ENCODE data around the gene POU6F2. TPM values are rescaled to one million over a fixed set of nuclear protein-coding genes. Genes with fewer than 3 reads are reported as not detected.

The POU6F2 gene
- total and polyA plus RNA-seq, 2 of the 4 experiments (the other 2 are of a cell fraction) = not detected

DNA sequence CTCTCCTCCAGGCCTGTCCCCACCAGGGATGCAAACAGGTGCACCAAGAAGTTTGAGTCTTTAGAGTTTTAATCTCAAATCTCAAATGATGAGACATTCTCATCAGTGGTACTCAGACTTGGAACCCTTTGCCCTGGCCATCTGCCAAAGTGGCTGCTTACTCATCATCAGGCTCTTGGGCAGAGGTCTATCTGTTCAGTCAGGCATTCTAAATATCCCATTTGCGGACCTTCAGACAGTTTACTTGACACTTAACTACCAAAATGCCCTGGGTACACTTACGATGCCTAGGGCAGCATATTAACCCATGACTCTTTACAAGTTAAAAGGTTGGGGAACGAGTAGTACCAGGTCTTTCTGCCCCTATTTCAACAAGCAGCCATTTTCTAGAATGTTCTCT is 527.3 kb downstream of the POU6F2 start:
- H3K56ac ChIP-seq (ENCODE audit: extremely low read depth, insufficient read depth, low read length) = no peak overlapping the region
- intact Hi-C loops (cut with micrococcal nuclease) = no loop called here

More for the DNA sequence above, 527.3 kb downstream of the POU6F2 start:
- no peaks in the 10 kb centered on the region for H3K27me3 ChIP-seq (ENCODE audit: control insufficient read depth, insufficient read depth, low read length)
- H3K9me3 ChIP-seq (ENCODE audit: control insufficient read depth, insufficient read depth, low read length) = no peaks in the 10 kb centered on the region
- H4K91ac ChIP-seq (ENCODE audit: insufficient read depth, low read depth, low read length) = no peak overlapping the region
- H3K4me3 ChIP-seq (ENCODE audit: insufficient read depth, low read depth, low read length) = no peak overlapping the region
- dilution Hi-C loops (cut with HindIII; ENCODE audit: low sequenced_read_pairs, unreplicated experiment) = no loop called here
- in situ Hi-C loops (cut with MboI; ENCODE audit: low sequenced_read_pairs) = loop anchor here (25.0 kb wide), 1 partner anchor 1093 kb away; no protein-coding TSS in a partner anchor
- no peaks in the 10 kb centered on the region for H3K4me1 ChIP-seq (ENCODE audit: control insufficient read depth, insufficient read depth, low read length)
- H2AK5ac ChIP-seq (ENCODE audit: low read depth, low read length) = no peak overlapping the region
- CTCF ChIA-PET = no interaction called here
- no peak overlapping the region for H2BK15ac ChIP-seq (ENCODE audit: low read depth, low read length)
- H2AFZ ChIP-seq (replicated peaks; ENCODE audit: low read length, poor library complexity) = no peak overlapping the region
- no peak overlapping the region for H4K5ac ChIP-seq (ENCODE audit: low read depth, low read length)
- ATAC-seq (ENCODE audit: low read depth) = no peak; the same call in 1 of the 2 replicates
- no peak overlapping the region for H2AK9ac ChIP-seq (replicated peaks; ENCODE audit: low read depth, low read length, poor library complexity)
- no peak overlapping the region for H2BK20ac ChIP-seq (ENCODE audit: low read depth, low read length)
- 0 out of 2 replicates have a peak overlapping the region, but pooled peaks have one; percentile 35 for H3K4me2 ChIP-seq (ENCODE audit: low read depth, low read length)
- no peak overlapping the region for H2BK5ac ChIP-seq (ENCODE audit: low read depth, low read length, poor library complexity, severe bottlenecking)
- no peak overlapping the region for H3K9ac ChIP-seq (ENCODE audit: low read depth, low read length)
- H3K23ac ChIP-seq (ENCODE audit: low read depth, low read length) = no peak overlapping the region
- H3K9me1 ChIP-seq (ENCODE audit: insufficient read depth, low read length) = no peaks in the 10 kb centered on the region
- no TSS peak for BruUV-seq (replicated peaks)
- H3K18ac ChIP-seq (ENCODE audit: low read depth, low read length) = no peak overlapping the region
- H4K8ac ChIP-seq (ENCODE audit: low read depth in 2 of 2, low read length in 2 of 2) = no peak overlapping the region
- H4K20me1 ChIP-seq (ENCODE audit: insufficient read depth, low read length) = no peaks in the 10 kb centered on the region
- WGBS, 2 experiments (ENCODE audit: extremely low coverage in 2 of 2, insufficient read length in 1 of 2) = no CpG with 5 or more reads among the region's 3 CpGs
- TF ChIP-seq, protein P1, sequence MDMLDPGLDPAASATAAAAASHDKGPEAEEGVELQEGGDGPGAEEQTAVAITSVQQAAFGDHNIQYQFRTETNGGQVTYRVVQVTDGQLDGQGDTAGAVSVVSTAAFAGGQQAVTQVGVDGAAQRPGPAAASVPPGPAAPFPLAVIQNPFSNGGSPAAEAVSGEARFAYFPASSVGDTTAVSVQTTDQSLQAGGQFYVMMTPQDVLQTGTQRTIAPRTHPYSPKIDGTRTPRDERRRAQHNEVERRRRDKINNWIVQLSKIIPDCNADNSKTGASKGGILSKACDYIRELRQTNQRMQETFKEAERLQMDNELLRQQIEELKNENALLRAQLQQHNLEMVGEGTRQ (IDR thresholded peaks at IDR 0.05; ENCODE audit: low read depth, low read length) = no peak
- TF ChIP-seq CHD1 (IDR thresholded peaks at IDR 0.05; ENCODE audit: low read depth, low read length) (no peak), MXI1 (IDR thresholded peaks at IDR 0.05; ENCODE audit: borderline replicate concordance, low read depth, low read length) (no peak), SMC3 (IDR thresholded peaks at IDR 0.05; ENCODE audit: low read depth, low read length) (no peak), MAZ (IDR thresholded peaks at IDR 0.05; ENCODE audit: borderline replicate concordance, low read depth, low read length) (no peak), RFX5 (IDR thresholded peaks at IDR 0.05; ENCODE audit: low read depth, low read length) (no peak), RAD21 (IDR thresholded peaks at IDR 0.05; ENCODE audit: low read length) (no peak), RCOR1 (IDR thresholded peaks at IDR 0.05; ENCODE audit: insufficient replicate concordance, low read length) (no peak), NFE2L2 (IDR thresholded peaks at IDR 0.05; ENCODE audit: low read depth, low read length) (no peak), CEBPB (IDR thresholded peaks at IDR 0.05; ENCODE audit: low read depth, low read length) (no peak), FOS (IDR thresholded peaks at IDR 0.05; ENCODE audit: low read depth, low read length) (no peak), BHLHE40 (IDR thresholded peaks at IDR 0.05; ENCODE audit: low read depth, low read length) (no peak), POLR2A (IDR thresholded peaks at IDR 0.05; ENCODE audit: low read depth, low read length) (no peak), MAFK (IDR thresholded peaks at IDR 0.05; ENCODE audit: low read depth, low read length) (no peak)
- TF ChIP-seq, protein P2, sequence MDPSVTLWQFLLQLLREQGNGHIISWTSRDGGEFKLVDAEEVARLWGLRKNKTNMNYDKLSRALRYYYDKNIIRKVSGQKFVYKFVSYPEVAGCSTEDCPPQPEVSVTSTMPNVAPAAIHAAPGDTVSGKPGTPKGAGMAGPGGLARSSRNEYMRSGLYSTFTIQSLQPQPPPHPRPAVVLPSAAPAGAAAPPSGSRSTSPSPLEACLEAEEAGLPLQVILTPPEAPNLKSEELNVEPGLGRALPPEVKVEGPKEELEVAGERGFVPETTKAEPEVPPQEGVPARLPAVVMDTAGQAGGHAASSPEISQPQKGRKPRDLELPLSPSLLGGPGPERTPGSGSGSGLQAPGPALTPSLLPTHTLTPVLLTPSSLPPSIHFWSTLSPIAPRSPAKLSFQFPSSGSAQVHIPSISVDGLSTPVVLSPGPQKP (IDR thresholded peaks at IDR 0.05; ENCODE audit: borderline replicate concordance, low read depth, low read length) = no peak
- TF ChIP-seq, protein P3, sequence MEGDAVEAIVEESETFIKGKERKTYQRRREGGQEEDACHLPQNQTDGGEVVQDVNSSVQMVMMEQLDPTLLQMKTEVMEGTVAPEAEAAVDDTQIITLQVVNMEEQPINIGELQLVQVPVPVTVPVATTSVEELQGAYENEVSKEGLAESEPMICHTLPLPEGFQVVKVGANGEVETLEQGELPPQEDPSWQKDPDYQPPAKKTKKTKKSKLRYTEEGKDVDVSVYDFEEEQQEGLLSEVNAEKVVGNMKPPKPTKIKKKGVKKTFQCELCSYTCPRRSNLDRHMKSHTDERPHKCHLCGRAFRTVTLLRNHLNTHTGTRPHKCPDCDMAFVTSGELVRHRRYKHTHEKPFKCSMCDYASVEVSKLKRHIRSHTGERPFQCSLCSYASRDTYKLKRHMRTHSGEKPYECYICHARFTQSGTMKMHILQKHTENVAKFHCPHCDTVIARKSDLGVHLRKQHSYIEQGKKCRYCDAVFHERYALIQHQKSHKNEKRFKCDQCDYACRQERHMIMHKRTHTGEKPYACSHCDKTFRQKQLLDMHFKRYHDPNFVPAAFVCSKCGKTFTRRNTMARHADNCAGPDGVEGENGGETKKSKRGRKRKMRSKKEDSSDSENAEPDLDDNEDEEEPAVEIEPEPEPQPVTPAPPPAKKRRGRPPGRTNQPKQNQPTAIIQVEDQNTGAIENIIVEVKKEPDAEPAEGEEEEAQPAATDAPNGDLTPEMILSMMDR (conservative IDR thresholded peaks at IDR 0.05; ENCODE audit: low read depth, low read length) = no peak
- H2BK120ac ChIP-seq (ENCODE audit: low read depth, low read length) = no peak overlapping the region
- H3K4ac ChIP-seq (ENCODE audit: low read depth, low read length) = no peak overlapping the region
- POLR2A ChIA-PET (ENCODE audit: unreplicated experiment) = no interaction called here
- no peak overlapping the region for H3K14ac ChIP-seq (replicated peaks; ENCODE audit: low read depth, low read length)
- DNase-seq = peak; percentile 40
- H3K36me3 ChIP-seq (ENCODE audit: control insufficient read depth, insufficient read depth, low read length) = no peaks in the 10 kb centered on the region
- no peak overlapping the region for H3K27ac ChIP-seq (ENCODE audit: insufficient read depth, low read length)
- H3K79me1 ChIP-seq (ENCODE audit: low read depth in 1 of 2, low read length in 2 of 2) = no peaks in the 10 kb centered on the region

Data from IMR-90 (cell line).